Activated naive CD4-positive, alpha-beta T cell treated with anti-CD3 and anti-CD28 coated beads, Interleukin-2, amount 50 U/mL, for 72 hours (primary cell): ENCODE measurements around the gene TOB2. TPM values are rescaled to one million over a fixed set of nuclear protein-coding genes. Genes with fewer than 3 reads are reported as not detected.
"Not testable (repeated sequence)": the region's sequence is repeated elsewhere in the genome, so short reads cannot be mapped to it uniquely, and the experiment has no call there.

Experiments used
- ATAC-seq, 2 donors: fragments of 150-1000 bp; cut with Tn5 transposase; 2 replicates each; pipeline ENCODE4 v1.10.0; 2021; ENCODE audit warnings: mild to moderate bottlenecking in 2 of 2, moderate library complexity in 2 of 2
- DNase-seq, 2 donors: peaks; one replicate each; pipeline ENCODE4 v3.0.0; 2021 to 2022; ENCODE audit warnings: low spot score in 2 of 2
- H3K27ac Mint-ChIP-seq, 2 donors: one replicate each; pipeline ENCODE4 v1.8.0; 2022; ENCODE audit warnings: mild to moderate bottlenecking in 2 of 2, mixed read lengths in 2 of 2
- H3K36me3 Mint-ChIP-seq, 2 donors: one replicate each; pipeline ENCODE4 v1.8.0; 2022; ENCODE audit warnings: mixed read lengths in 2 of 2
- H3K9me3 Mint-ChIP-seq, 2 donors: one replicate each; pipeline ENCODE4 v1.8.0; 2022; ENCODE audit warnings: mixed read lengths in 2 of 2
- total RNA-seq, 2 donors: library from RNA; stranded (reverse); gene quantifications; one replicate each; pipeline ENCODE4 v1.2.3, GENCODE V29; 2022

Gene TOB2
- total RNA-seq, 2 donors from 2014 or later: 28.1 to 29.9 TPM

DNA sequence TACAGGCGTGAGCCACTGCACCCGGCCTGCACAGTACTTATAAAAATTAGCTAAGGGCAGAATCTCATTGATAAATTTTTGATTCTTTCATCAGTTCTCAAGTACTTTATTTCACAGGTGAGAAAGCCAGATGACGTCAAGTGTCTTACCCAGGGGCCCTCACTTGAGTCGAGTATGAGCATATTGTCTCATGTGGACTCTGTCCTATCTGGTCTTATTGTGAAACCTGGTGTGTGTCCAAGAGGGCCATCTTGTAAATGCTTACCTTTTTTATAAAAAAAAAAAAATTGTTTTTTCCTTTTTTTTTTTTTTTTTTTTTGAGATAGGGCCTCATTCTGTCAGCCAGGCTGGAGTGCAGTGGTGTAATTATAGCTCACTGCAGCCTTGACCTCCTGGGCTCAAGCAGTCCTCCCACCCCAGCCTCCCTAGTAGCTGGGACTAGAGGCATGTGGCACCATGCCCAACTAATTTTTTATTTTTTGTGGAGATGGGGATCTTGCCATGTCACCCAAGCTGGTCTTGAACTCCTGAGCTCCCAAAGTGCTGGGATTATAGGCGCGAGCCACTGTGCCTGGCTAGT lies 28.4 kb upstream of the TOB2 start:
- no peak for DNase-seq
- Mint-ChIP-seq H3K9me3 (no peaks in the 10 kb centered on the region), H3K36me3 (peaks cover 0 to 5% of the 10 kb centered on the region in 2 donors), H3K27ac (no peak overlapping the region)
- no peak for ATAC-seq

DNA sequence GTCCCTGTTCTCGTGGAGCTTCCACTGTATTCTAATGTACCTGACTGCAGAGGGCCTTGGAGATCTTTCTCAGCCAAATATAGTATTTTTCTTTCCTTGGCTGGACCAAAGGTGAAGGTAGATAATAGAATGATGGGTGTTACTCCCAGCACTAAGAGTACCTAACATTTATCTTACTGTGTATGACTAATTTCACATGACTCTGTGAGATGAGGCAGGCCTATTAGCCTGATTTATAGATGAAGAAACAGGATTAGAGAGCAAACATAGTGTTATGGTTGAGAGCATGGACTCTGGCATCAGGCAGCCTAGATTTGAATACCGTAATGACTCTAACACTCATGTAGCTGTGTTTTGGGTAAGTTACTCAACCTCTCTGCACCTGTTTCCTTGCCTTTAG lies 25.0 kb upstream of the TOB2 start:
- ATAC-seq (no peak), DNase-seq (no peak)
- Mint-ChIP-seq H3K27ac (no peak overlapping the region), H3K36me3 (peaks cover 17 to 22% of the 10 kb centered on the region in 2 donors), H3K9me3 (no peaks in the 10 kb centered on the region)

GRCh38 chr22:41470886-41471285 lies 24.3 kb upstream of the TOB2 start:
- H3K36me3 Mint-ChIP-seq: peaks cover 17 to 22% of the 10 kb centered on the region in 2 donors
- DNase-seq (no peak), ATAC-seq (no peak)
- H3K27ac Mint-ChIP-seq: peak overlapping the region; percentile 70 to 78
- no peaks in the 10 kb centered on the region for H3K9me3 Mint-ChIP-seq

DNA sequence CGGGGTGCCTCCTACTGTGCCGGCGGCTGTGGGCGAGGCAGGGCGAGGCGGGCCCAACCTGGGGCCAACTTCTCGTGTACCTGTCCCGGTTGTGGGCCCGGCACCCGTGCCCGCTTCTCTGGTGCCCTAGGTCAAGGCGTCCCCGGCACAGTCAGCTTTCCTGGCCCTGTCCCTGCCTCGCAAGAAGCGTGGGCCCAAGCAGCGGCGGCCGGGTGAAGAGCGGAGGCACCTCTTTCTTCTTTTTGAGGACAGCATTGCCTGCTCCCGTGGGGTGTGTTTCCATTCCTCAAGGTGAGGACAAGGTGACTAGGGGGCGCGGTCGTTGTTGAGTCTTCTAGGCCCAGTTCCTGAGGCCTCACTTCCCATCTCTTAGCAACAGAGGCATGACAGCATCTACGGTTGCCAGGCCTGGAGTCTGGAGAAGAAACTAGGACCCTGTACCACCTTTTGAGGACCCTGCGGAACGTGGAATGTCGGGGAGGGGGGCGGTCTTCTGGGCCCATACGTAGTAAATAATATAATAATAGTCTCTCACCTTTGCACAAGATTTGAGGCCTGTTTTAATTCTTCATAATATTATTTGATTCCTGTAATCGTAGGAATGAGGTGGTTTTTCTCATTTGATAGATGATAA lies 22.7 kb upstream of the TOB2 start:
- DNase-seq (no peak), ATAC-seq (peak in 1 of 2 donors; percentile 1)
- peaks cover 23 to 32% of the 10 kb centered on the region in 2 donors for H3K36me3 Mint-ChIP-seq
- H3K27ac Mint-ChIP-seq: peak overlapping the region; percentile 94 to 99
- no peaks in the 10 kb centered on the region for H3K9me3 Mint-ChIP-seq

DNA sequence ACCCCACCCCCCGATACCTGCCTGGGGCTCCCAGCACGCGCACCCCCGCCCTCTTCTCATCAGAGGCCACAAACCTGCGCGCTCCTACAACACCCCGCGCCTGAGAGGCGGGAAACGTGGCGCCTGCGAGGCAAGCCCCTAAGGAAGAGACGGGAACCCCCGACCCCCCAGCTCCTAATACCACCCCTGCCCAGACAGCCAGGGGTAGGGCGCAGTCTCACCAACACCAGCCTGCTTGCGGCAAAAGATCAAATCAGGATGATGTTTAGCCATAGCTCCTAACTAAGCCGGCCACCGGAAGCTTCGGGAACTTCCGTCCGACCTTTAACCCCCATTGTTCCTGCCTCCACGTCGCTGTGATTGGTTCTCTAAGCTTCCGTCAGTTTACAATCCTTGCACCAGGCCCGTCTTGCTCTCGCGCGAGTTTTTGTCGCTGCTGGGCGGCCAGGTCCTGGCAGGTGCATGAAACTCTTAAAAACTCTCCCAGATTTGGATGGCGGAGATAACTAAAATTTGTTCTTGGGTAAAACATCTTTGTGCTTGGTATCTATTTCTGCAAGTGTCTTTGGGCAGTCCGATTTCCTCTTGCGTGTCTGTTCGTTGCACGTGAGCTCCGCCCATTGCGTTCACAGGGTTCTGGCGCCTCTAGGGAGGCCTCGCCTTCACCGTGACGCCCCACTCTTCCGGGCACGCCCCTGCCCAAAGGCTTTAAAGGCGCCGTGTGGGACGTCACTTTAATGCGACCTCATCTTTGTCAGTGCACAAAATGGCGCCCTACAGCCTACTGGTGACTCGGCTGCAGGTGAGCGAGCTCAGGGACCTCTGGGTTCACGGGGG lies 22.0 kb upstream of the TOB2 start, which contains the start of the genes ACO2 and PHF5A:
Gene ACO2, plus strand, starts transcription at position 737 of the 837 bp plus-strand sequence. Its CDS starts 30 bp downstream, at position 767.
Gene PHF5A, minus strand, starts transcription at position 312 of the 837 bp plus-strand sequence. Its CDS starts 39 bp downstream, at position 273.
- peak; percentile 97 to 98 for DNase-seq
- peaks cover 23 to 36% of the 10 kb centered on the region in 2 donors for H3K36me3 Mint-ChIP-seq
- no peaks in the 10 kb centered on the region for H3K9me3 Mint-ChIP-seq
- peak; percentile 94 for ATAC-seq
- H3K27ac Mint-ChIP-seq: peak within 1 kb of the TSS; percentile 94 to 99

DNA sequence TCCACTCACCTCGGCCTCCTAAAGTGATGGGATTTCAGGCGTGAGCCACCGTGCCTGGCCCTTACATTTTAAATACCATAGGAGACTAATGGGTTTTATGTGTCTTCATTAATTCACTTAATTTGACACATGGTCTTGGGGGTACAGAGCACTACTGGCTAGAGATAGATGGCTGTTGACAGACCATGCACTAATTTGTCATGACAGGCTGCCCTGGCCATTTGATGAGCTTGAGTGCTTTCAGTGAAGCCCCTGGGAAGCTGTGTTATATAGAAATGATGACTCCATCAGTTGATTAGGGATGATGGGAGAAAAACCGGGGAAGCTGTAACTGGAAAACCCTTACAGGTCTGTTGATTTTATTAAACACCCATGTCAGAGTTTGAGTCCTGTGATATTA lies 15.3 kb upstream of the TOB2 start:
- Mint-ChIP-seq H3K9me3 (no peaks in the 10 kb centered on the region), H3K27ac (no peak overlapping the region), H3K36me3 (peaks cover 7 to 14% of the 10 kb centered on the region in 2 donors)
- no peak for ATAC-seq
- DNase-seq: no peak

GRCh38 chr22:41460071-41460470 lies 13.5 kb upstream of the TOB2 start:
- not testable (repeated sequence) for ATAC-seq, DNase-seq, H3K27ac Mint-ChIP-seq, H3K9me3 Mint-ChIP-seq
- H3K36me3 Mint-ChIP-seq: peaks cover 6 to 11% of the 10 kb centered on the region in 2 donors

DNA sequence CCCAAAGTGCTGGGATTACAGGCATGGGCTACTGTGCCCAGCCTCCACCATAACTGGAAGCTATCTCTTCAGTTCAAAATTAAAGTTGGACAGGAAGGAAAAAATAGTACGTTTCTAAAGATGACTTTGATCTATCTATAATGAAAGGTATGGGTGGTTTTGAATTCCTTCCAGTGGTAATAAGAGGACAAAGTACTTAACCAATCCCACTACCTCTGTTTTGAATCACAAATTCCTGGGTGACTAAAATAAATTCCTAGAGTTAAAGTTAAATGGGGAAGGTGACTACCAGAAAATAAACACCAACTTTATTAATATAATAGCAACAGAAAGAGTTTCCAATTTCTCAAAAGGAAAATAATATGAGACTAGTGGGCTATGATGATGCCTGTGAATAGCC lies 12.8 kb upstream of the TOB2 start:
- Mint-ChIP-seq H3K9me3 (no peaks in the 10 kb centered on the region), H3K27ac (no peak overlapping the region), H3K36me3 (peaks cover 0 to 4% of the 10 kb centered on the region in 2 donors)
- DNase-seq (no peak), ATAC-seq (no peak)

- H3K9me3 Mint-ChIP-seq: no peaks in the 10 kb centered on the region
- peak overlapping the region in 1 of 2 donors; percentile 73 for H3K27ac Mint-ChIP-seq
- DNase-seq (no peak), ATAC-seq (no peak)
- no peaks in the 10 kb centered on the region for H3K36me3 Mint-ChIP-seq
Observed at GRCh38 chr22:41458161-41458728, 11.6 kb upstream of the TOB2 start.

DNA sequence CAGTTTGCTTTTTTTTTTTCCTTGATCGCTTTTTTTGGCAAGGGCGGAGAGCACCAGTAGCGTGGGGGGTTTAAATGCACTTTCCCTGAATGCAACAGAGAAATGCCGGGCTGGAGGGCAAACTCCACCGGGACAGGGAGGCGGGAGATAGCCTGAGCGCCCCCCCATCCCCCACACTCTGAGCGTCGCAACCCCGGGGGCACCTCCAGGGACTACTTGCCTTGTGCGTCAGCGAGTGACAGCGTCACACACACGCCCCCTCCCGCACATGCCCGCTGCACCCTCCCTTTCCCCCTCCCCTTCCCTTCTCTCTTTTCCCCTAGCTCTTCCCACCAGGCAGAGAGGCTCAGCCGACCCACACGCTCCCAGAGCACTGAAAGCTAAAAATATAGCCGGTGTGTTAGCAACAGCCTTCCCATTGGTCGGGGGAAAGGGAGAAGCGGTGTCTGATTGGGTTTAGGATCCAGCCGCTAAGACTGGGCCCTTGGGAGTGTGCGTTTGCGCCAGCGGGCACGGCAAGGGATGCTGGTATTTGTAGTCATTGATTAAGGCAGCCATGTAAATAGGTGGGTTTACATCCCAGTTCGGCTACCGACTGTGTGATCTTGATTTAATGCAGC lies 1.7 kb upstream of the TOB2 start:
- Mint-ChIP-seq H3K36me3 (peaks cover 17 to 21% of the 10 kb centered on the region in 2 donors), H3K9me3 (no peaks in the 10 kb centered on the region), H3K27ac (peak overlapping the region; percentile 96)
- ATAC-seq (peak; percentile 66 to 75), DNase-seq (peak; percentile 86)

DNA sequence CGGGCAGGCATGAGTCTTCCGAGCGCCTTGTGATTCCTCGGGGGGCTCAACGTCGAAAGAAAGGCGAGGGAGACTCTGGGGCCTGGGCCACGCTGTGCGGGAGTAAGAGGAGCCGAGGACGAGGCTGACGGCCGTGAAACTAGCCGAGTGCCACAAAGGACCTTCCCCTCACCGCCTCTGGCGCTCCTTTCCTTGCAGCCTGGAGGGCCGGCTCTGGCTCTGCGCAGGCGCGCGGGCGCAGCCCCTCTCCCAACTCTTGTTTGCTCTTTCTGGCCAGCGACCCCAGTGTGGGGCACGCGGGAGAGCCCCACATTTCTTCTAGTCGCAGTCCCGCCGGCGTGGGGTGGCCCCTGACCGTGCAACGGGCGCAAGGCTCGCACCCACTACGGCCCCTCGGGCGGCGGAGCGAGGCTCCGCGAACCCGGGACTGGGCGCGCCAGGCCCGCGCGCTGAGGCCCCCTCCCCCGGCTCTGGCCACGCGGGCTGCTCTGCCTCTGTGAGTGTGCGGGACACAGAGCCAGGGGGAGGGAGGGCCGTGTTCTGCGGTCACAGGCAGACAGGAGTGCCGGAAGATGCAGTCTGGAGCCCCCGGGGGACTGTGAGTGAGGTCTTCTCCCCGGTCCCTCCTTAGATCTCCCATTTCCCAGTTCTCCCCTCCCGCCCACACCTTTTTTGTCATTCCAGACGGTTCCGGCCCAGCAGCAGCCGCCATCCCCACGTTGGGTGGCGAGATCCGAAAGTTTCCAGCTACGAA lies 1.0 kb upstream of the TOB2 start:
- no peaks in the 10 kb centered on the region for H3K9me3 Mint-ChIP-seq
- peak; percentile 15 to 18 for ATAC-seq
- peaks cover 17 to 21% of the 10 kb centered on the region in 2 donors for H3K36me3 Mint-ChIP-seq
- DNase-seq: peak; percentile 71
- peak overlapping the region; percentile 96 for H3K27ac Mint-ChIP-seq

DNA sequence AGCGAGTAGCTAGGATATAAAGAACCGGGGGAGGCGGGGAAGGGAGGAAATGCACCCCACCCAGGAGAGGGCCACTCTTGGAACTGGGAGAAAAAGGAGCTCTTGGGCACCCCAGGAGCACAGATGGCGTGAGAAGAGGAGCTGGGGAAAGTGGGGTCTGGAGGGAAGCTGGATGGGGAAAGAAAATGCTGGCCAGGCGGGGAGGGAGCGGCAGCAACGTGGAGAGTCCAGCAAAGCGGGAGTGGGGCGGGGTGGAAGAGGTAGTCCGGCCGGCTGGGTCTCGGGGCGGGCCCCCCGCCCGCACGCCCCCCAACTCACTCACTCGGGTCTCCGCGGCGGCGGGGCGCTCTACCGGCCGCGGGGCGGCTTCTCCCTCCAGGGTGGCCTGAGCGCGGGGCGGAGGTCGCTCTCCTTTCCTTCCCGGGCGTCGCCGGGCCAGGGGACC lies 522 bp downstream of the TOB2 start:
- ATAC-seq: no peak
- DNase-seq: no peak
- Mint-ChIP-seq H3K9me3 (no peaks in the 10 kb centered on the region), H3K36me3 (peaks cover 17 to 21% of the 10 kb centered on the region in 2 donors), H3K27ac (peak overlapping the region; percentile 96 to 99)

DNA sequence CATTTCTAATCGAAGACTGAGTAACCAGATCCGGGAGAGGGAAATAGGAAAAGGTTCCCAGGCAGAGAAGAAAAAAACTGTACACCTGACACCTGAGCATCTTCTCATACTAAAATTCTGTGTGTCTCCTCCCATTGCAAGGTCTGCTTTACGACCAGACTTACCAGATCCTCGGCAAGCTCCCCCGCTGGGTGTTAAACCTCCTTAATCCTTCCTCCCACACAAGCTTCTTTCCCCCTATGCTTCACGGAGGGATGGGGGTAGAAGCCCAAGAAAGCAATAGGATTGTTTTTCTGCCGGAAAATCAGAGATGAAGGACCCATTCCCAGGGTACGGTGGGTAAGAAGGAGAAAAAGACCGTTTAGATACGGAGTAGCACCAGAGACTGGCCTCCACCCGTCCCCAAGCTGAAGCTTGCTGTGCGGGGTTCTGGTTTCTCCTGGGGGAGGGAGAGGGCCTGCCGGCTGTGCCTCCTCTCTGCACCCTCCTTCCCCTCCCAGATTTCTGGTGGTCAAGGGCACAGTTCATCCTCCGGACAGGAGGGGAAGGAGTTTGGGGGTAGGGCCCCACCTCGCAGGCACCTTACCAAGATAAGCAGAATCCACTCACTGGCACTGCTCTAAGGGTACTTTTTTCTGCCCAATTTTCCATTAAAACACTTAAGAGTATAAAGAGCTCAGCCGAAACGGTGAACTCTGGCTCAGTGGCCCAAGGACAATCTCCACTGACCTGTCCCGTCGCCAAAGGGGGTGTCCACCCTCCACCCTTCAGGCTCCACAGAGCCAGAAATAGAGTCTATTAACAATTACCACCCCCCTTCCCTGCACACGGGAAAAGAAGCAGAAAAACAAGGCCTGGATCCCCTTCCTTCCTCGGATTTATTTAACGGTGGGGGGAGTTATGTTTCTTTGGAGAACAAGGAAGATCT lies 1.2 kb downstream of the TOB2 start:
- ATAC-seq (no peak), DNase-seq (peak in 1 of 2 donors; percentile 33)
- H3K9me3 Mint-ChIP-seq: no peaks in the 10 kb centered on the region
- H3K36me3 Mint-ChIP-seq: peaks cover 17 to 21% of the 10 kb centered on the region in 2 donors
- peak overlapping the region; percentile 96 to 99 for H3K27ac Mint-ChIP-seq

GRCh38 chr22:41444360-41445128 lies 2.1 kb downstream of the TOB2 start:
- peaks cover 17 to 21% of the 10 kb centered on the region in 2 donors for H3K36me3 Mint-ChIP-seq
- DNase-seq: peak; percentile 86 to 92
- H3K9me3 Mint-ChIP-seq: no peaks in the 10 kb centered on the region
- peak overlapping the region; percentile 96 to 99 for H3K27ac Mint-ChIP-seq
- ATAC-seq: peak; percentile 61 to 65
